Vagina (tissue), 2 donors: ENCODE measurements around the gene LMOD1. TPM values are rescaled to one million over a fixed set of nuclear protein-coding genes. Genes with fewer than 3 reads are reported as not detected.

Experiments
- DNase-seq, 2 donors: peaks; one replicate each; pipeline ENCODE4 v3.0.0-alpha.2; 2017; ENCODE audit errors: extremely low spot score in 2 of 2
- H3K27ac ChIP-seq: fragments of 200-600 bp; sonication (generic); one replicate; pipeline ENCODE4 v1.5.1; 2019
- H3K27me3 ChIP-seq: fragments of 200-600 bp; sonication (generic); one replicate; pipeline ENCODE4 v1.5.1; 2019
- H3K36me3 ChIP-seq, 2 donors: fragments of 200-600 bp; sonication (generic); one replicate each; pipeline ENCODE4 v1.5.1; 2017 to 2019
- H3K4me1 ChIP-seq: fragments of 200-600 bp; sonication (generic); one replicate; pipeline ENCODE4 v1.5.1; 2019
- H3K4me3 ChIP-seq, 2 donors: fragments of 200-600 bp; sonication (generic); 1 replicate in 1 of 2; 2 replicates in 1 of 2; pipeline ENCODE4 v1.5.1; 2016 to 2019
- H3K9me3 ChIP-seq: fragments of 200-600 bp; sonication (generic); one replicate; pipeline ENCODE4 v1.5.1; 2019
- POLR2A ChIP-seq, 2 donors: fragments of 450-650 bp; IDR thresholded peaks; one replicate each; pipeline ENCODE4 v1.6.1; 2017; ENCODE audit warnings: antibody characterized with exemption in 2 of 2, mild to moderate bottlenecking in 2 of 2, moderate library complexity in 2 of 2
- POLR2AphosphoS5 ChIP-seq, 2 donors: sonication (generic); formaldehyde crosslinking; IDR thresholded peaks; one replicate each; pipeline ENCODE4 v1.9.0; 2017; ENCODE audit warnings: antibody characterized with exemption in 2 of 2, mild to moderate bottlenecking in 2 of 2, low read depth in 1 of 2; ENCODE audit not compliant: insufficient read depth in 1 of 2
- intact Hi-C: fragments of 100-400 bp; cut with DNase I; formaldehyde crosslinking; loops from one replicate; pipeline ENCODE4 v1.15.1; 2023
- total RNA-seq: library from RNA; depleted of rRNA; stranded (reverse); fragments of >200 nt; gene quantifications from one replicate; pipeline ENCODE4 v1.2.3, GENCODE V29; 2016
- TF ChIP-seq, protein P1 (sequence below), 3 experiments: fragments of 450-650 bp in 2 of 3; fragments of 200-600 bp in 1 of 3; sonication (generic) in 1 of 3; IDR thresholded peaks; one replicate each; pipeline ENCODE4 v1.5.1; 2017 to 2019; ENCODE audit warnings: antibody characterized with exemption in 3 of 3, mild to moderate bottlenecking in 2 of 3, moderate library complexity in 2 of 3

The LMOD1 gene
- total RNA-seq, 1 donor from 2014 or later: 107 TPM

DNA sequence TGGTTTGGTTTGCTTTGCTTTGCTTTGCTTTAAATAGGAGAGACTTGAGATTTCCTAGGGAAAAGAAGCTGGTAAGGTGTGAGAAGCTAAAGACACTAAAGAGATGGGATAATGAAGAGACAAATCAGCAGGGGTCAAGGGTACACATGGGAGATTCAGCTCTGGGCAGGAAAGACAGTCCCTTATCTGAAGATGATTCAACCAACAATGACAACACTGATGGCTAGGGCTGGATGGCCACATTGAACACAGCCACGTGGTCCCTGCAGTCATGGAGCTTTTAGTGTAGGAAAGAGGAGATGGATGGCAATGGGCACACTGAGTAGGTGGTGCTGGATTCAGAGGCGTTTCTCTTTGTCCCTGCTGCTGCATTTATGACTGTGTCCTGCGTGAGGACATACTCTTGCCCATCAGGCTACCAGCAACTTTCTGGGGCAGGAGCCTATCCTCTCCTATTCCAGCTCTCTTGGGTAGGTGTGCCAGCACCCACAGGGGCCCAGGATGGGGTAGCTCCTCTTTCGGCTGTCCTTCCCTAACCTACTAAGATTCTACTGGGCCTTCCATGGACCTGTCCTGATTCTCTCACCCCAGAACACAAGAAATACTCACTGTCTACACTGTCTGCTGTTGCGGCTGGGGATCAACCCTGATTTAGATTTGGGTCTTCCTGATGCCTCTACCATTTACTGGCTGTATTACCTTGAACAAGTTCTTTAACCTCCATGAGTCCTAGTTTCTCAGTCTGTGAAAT, 59.1 kb downstream of the LMOD1 start:
- DNase-seq: no peak
- H3K4me3 ChIP-seq: no peak overlapping the region
- H3K27ac ChIP-seq: no peak overlapping the region
- H3K36me3 ChIP-seq: no peaks in the 10 kb centered on the region
- no peaks in the 10 kb centered on the region for H3K27me3 ChIP-seq
- intact Hi-C loops: no loop called here
- H3K4me1 ChIP-seq: peaks cover 44% of the 10 kb centered on the region
- H3K9me3 ChIP-seq: no peaks in the 10 kb centered on the region
- TF ChIP-seq POLR2A (IDR thresholded peaks at IDR 0.05) (no peak), POLR2AphosphoS5 (IDR thresholded peaks at IDR 0.05; ENCODE audit: insufficient read depth in 1 of 2, low read depth in 1 of 2) (no peak)
- TF ChIP-seq, protein P1, sequence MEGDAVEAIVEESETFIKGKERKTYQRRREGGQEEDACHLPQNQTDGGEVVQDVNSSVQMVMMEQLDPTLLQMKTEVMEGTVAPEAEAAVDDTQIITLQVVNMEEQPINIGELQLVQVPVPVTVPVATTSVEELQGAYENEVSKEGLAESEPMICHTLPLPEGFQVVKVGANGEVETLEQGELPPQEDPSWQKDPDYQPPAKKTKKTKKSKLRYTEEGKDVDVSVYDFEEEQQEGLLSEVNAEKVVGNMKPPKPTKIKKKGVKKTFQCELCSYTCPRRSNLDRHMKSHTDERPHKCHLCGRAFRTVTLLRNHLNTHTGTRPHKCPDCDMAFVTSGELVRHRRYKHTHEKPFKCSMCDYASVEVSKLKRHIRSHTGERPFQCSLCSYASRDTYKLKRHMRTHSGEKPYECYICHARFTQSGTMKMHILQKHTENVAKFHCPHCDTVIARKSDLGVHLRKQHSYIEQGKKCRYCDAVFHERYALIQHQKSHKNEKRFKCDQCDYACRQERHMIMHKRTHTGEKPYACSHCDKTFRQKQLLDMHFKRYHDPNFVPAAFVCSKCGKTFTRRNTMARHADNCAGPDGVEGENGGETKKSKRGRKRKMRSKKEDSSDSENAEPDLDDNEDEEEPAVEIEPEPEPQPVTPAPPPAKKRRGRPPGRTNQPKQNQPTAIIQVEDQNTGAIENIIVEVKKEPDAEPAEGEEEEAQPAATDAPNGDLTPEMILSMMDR (IDR thresholded peaks at IDR 0.05): no peak

- no peaks in the 10 kb centered on the region for H3K36me3 ChIP-seq
- H3K27ac ChIP-seq: no peak overlapping the region
- no peak overlapping the region for H3K4me3 ChIP-seq
- H3K4me1 ChIP-seq: peaks cover 44% of the 10 kb centered on the region
- no peaks in the 10 kb centered on the region for H3K9me3 ChIP-seq
- TF ChIP-seq POLR2AphosphoS5 (IDR thresholded peaks at IDR 0.05; ENCODE audit: insufficient read depth in 1 of 2, low read depth in 1 of 2): no peak
- DNase-seq: no peak
- H3K27me3 ChIP-seq: no peaks in the 10 kb centered on the region
- intact Hi-C loops: no loop called here
These were observed 60.1 kb downstream of the LMOD1 start for GRCh38 chr1:201886103-201886885.

- Histone ChIP-seq H3K4me1 (peaks cover 44% of the 10 kb centered on the region), H3K9me3 (no peaks in the 10 kb centered on the region), H3K36me3 (no peaks in the 10 kb centered on the region), H3K27ac (no peak overlapping the region), H3K4me3 (no peak overlapping the region), H3K27me3 (no peaks in the 10 kb centered on the region)
- intact Hi-C loops: no loop called here
- DNase-seq: no peak
- TF ChIP-seq POLR2A (IDR thresholded peaks at IDR 0.05): no peak
- TF ChIP-seq POLR2AphosphoS5 (IDR thresholded peaks at IDR 0.05; ENCODE audit: insufficient read depth in 1 of 2, low read depth in 1 of 2): no peak
- TF ChIP-seq, protein P1 (IDR thresholded peaks at IDR 0.05): no peak
These were observed 60.7 kb downstream of the LMOD1 start for GRCh38 chr1:201885531-201886075.

DNA sequence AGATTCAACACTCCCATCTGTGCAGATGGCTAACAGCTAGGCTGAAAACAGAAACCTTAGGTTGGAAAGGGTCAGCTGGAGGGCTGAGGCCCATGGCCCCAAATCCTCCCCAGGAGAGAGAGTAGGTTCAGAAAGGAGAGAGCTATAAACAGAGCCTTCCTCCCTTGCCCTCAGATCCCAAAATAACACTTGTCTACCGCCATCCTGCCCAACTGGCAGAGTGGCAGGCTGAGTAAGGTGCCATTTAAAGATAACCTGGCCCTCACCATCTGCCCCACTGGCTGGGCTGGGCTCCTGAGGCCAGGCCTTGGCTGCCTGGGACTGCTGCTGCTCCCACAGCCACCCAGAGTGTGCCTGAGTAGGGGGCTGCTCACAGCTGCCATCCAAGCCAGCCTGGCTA, 61.9 kb downstream of the LMOD1 start:
- no peaks in the 10 kb centered on the region for H3K27me3 ChIP-seq
- peaks cover 37% of the 10 kb centered on the region for H3K4me1 ChIP-seq
- no peak overlapping the region for H3K27ac ChIP-seq
- no peaks in the 10 kb centered on the region for H3K9me3 ChIP-seq
- DNase-seq: peak in 1 of 2 donors; percentile 64
- TF ChIP-seq, protein P1 (IDR thresholded peaks at IDR 0.05): no peak
- TF ChIP-seq POLR2AphosphoS5 (IDR thresholded peaks at IDR 0.05; ENCODE audit: insufficient read depth in 1 of 2, low read depth in 1 of 2): peak in 1 of 2 donors; percentile 21
- H3K4me3 ChIP-seq: no peak overlapping the region
- H3K36me3 ChIP-seq: no peaks in the 10 kb centered on the region
- intact Hi-C loops: no loop called here

GRCh38 chr1:201883786-201884185, 62.6 kb downstream of the LMOD1 start:
- Histone ChIP-seq H3K9me3 (no peaks in the 10 kb centered on the region), H3K4me1 (peaks cover 30% of the 10 kb centered on the region), H3K4me3 (no peak overlapping the region), H3K27me3 (no peaks in the 10 kb centered on the region), H3K27ac (no peak overlapping the region), H3K36me3 (no peaks in the 10 kb centered on the region)
- TF ChIP-seq POLR2AphosphoS5 (IDR thresholded peaks at IDR 0.05; ENCODE audit: insufficient read depth in 1 of 2, low read depth in 1 of 2): peak in 1 of 2 donors; percentile 54
- TF ChIP-seq, protein P1 (IDR thresholded peaks at IDR 0.05): no peak
- DNase-seq: peak; percentile 67 to 85
- intact Hi-C loops: no loop called here
